Suppressor macrophage (primary cell): ENCODE data around the gene FGF14.
"Not testable (repeated sequence)": the region's sequence is repeated elsewhere in the genome, so short reads cannot be mapped to it uniquely, and the experiment has no call there.

ENCODE experiments used
- DNase-seq, 4 experiments: peaks; one replicate each; pipeline ENCODE4 v3.0.0-alpha.2; 2020 to 2022

Gene FGF14

GRCh38 chr13:102190930-102191329 is 210.9 kb downstream of the FGF14 start:
- no peak for DNase-seq

- DNase-seq: no peak
Observed at GRCh38 chr13:102187313-102187712, 214.5 kb downstream of the FGF14 start.

GRCh38 chr13:102185375-102185984 is 216.4 kb downstream of the FGF14 start:
- DNase-seq: no peak

GRCh38 chr13:102183509-102184182 is 218.2 kb downstream of the FGF14 start:
- DNase-seq: no peak

- no peak for DNase-seq
Observed at GRCh38 chr13:102182170-102182569, 219.7 kb downstream of the FGF14 start.

GRCh38 chr13:102177431-102177830 is 224.4 kb downstream of the FGF14 start:
- no peak for DNase-seq

GRCh38 chr13:102176846-102177245 is 225.0 kb downstream of the FGF14 start:
- no peak for DNase-seq

GRCh38 chr13:102172406-102172805 is 229.4 kb downstream of the FGF14 start:
- DNase-seq: no peak

GRCh38 chr13:102170305-102170704 is 231.5 kb downstream of the FGF14 start:
- no peak for DNase-seq

- DNase-seq: no peak
Observed at GRCh38 chr13:102169471-102170015, 232.3 kb downstream of the FGF14 start.

GRCh38 chr13:102152790-102153189 is 249.1 kb downstream of the FGF14 start:
- DNase-seq: no peak

- no peak for DNase-seq
Observed at GRCh38 chr13:102147353-102147752, 254.5 kb downstream of the FGF14 start.

- no peak for DNase-seq
Observed at GRCh38 chr13:102145750-102146149, 256.1 kb downstream of the FGF14 start.

- DNase-seq: no peak
Observed at GRCh38 chr13:102142473-102142826, 259.4 kb downstream of the FGF14 start.

GRCh38 chr13:102141625-102142472 is 260.0 kb downstream of the FGF14 start:
- DNase-seq: peak in 2 of 4 experiments; percentile 21 to 31

- no peak for DNase-seq
Observed at GRCh38 chr13:102139626-102140025, 262.2 kb downstream of the FGF14 start.

GRCh38 chr13:102138635-102139190 is 263.1 kb downstream of the FGF14 start:
- DNase-seq: no peak

- DNase-seq: not testable (repeated sequence)
Observed at GRCh38 chr13:102137904-102138303, 263.9 kb downstream of the FGF14 start.

GRCh38 chr13:102136735-102137296 is 265.0 kb downstream of the FGF14 start:
- no peak for DNase-seq

GRCh38 chr13:102132777-102133295 is 269.0 kb downstream of the FGF14 start:
- no peak for DNase-seq

GRCh38 chr13:102131246-102131645 is 270.6 kb downstream of the FGF14 start:
- DNase-seq: no peak

GRCh38 chr13:102128216-102128810 is 273.5 kb downstream of the FGF14 start:
- peak in 3 of 4 experiments; percentile 4 to 30 (median 14) for DNase-seq
